H1 (cell line): Measurements from ENCODE around the gene SPATA13. TPM values are rescaled to one million over a fixed set of nuclear protein-coding genes. Genes with fewer than 3 reads are reported as not detected.

Experiments used
- CTCF ChIA-PET: fragments of 300-600 bp; sonication (Branson Sonifier 250); formaldehyde crosslinking; loops from one replicate; lab custom pipeline; 2021; ENCODE audit not compliant: partially characterized antibody; lab: Charles Lee
- POLR2A ChIA-PET: fragments of 300-600 bp; sonication (Branson Sonifier 250); formaldehyde crosslinking; loops from one replicate; lab custom pipeline; 2021; ENCODE audit warnings: inconsistent platforms; ENCODE audit not compliant: partially characterized antibody; lab: Charles Lee
- DNase-seq, 2 experiments: peaks; one replicate each; pipeline versions ENCODE4 v3.0.0 to v3.0.0-alpha.2; 2010 to 2022; ENCODE audit warnings: low spot score in 2 of 2, low read depth in 1 of 2, mixed read lengths in 1 of 2
- FAIRE-seq: peaks from 2 replicates; lab custom pipeline; 2011; peaks lifted over from hg19 to GRCh38; lab: Jason Lieb, UNC
- H2AFZ ChIP-seq: 2 replicates; pipeline ENCODE4 v1.8.1; 2012; ENCODE audit warnings: low read length, inconsistent platforms
- H2AK5ac ChIP-seq: 2 replicates; pipeline ENCODE4 v1.6.1; 2013; ENCODE audit warnings: low read depth, low read length
- H2BK120ac ChIP-seq: replicated peaks from 2 replicates; pipeline ENCODE3; 2013; ENCODE audit warnings: low read depth, low read length, inconsistent platforms
- H2BK12ac ChIP-seq: 2 replicates; pipeline ENCODE4 v1.6.1; 2013; ENCODE audit warnings: low read depth, low read length
- H2BK15ac ChIP-seq: 2 replicates; pipeline ENCODE4 v1.6.1; 2013; ENCODE audit warnings: low read length
- H2BK20ac ChIP-seq: 2 replicates; pipeline ENCODE4 v1.6.1; 2013; ENCODE audit warnings: low read length
- H2BK5ac ChIP-seq: 2 replicates; pipeline ENCODE4 v1.6.1; 2013; ENCODE audit warnings: low read depth, low read length
- H3K14ac ChIP-seq: 2 replicates; pipeline ENCODE4 v1.6.1; 2013; ENCODE audit warnings: inconsistent platforms; ENCODE audit not compliant: insufficient read length
- H3K18ac ChIP-seq: 2 replicates; pipeline ENCODE4 v1.6.1; 2013; ENCODE audit warnings: low read length; ENCODE audit errors: extremely low read depth
- H3K23ac ChIP-seq: 2 replicates; pipeline ENCODE4 v1.6.1; 2013; ENCODE audit warnings: inconsistent platforms; ENCODE audit not compliant: insufficient read length
- H3K23me2 ChIP-seq: 2 replicates; pipeline ENCODE4 v1.6.1; 2013; ENCODE audit warnings: low read depth, low read length
- H3K27ac ChIP-seq: 2 replicates; pipeline ENCODE4 v1.6.1; 2011; ENCODE audit warnings: low read depth, low read length, inconsistent platforms
- H3K27me3 ChIP-seq, 4 experiments: replicated peaks in 1 of 4; 1 replicate in 1 of 4; 2 replicates in 3 of 4; pipeline versions ENCODE4 v1.6.1 to v1.8.1; 2011 to 2013; ENCODE audit warnings: low read length in 3 of 4, mild to moderate bottlenecking in 3 of 4, inconsistent platforms in 2 of 4, mixed read lengths in 2 of 4, moderate library complexity in 1 of 4; ENCODE audit not compliant: control insufficient read depth in 3 of 4, insufficient read depth in 3 of 4; ENCODE audit errors: extremely low read depth in 1 of 4
- H3K36me3 ChIP-seq, 4 experiments: 2 replicates each; pipeline versions ENCODE4 v1.6.1 to v1.8.1; 2011 to 2013; ENCODE audit warnings: mild to moderate bottlenecking in 4 of 4, low read length in 3 of 4, moderate library complexity in 2 of 4, control low read depth in 1 of 4, inconsistent platforms in 1 of 4; ENCODE audit not compliant: insufficient read depth in 4 of 4, control insufficient read depth in 2 of 4
- H3K4ac ChIP-seq: replicated peaks from 2 replicates; pipeline ENCODE3; 2013; ENCODE audit warnings: low read length, low read depth, mixed read lengths, inconsistent platforms; ENCODE audit not compliant: insufficient read length
- H3K4me1 ChIP-seq, 4 experiments: replicated peaks in 1 of 4; 1 replicate in 1 of 4; 2 replicates in 3 of 4; pipeline versions ENCODE4 v1.6.1 to v1.8.1; 2011 to 2013; ENCODE audit warnings: low read length in 3 of 4, inconsistent platforms in 2 of 4, mixed read lengths in 1 of 4; ENCODE audit not compliant: insufficient read depth in 4 of 4, control insufficient read depth in 3 of 4
- H3K4me2 ChIP-seq, 2 experiments: 2 replicates each; pipeline versions ENCODE4 v1.6.1 to v1.8.1; 2011 to 2013; ENCODE audit warnings: low read depth in 2 of 2, low read length in 2 of 2, control low read depth in 1 of 2, inconsistent platforms in 1 of 2, mild to moderate bottlenecking in 1 of 2; ENCODE audit not compliant: insufficient read depth in 1 of 2
- H3K4me3 ChIP-seq, 4 experiments: fragments of 200-600, 300-600 bp in 1 of 4; sonication (generic), shearing (Covaris generic), sonication (Bioruptor Twin) in 1 of 4; 2 replicates each; pipeline versions ENCODE4 v1.5.1 to v1.8.1; 2011 to 2016; ENCODE audit warnings: low read length in 4 of 4, low read depth in 3 of 4, control low read depth in 2 of 4, inconsistent platforms in 2 of 4, mild to moderate bottlenecking in 2 of 4, mixed read lengths in 1 of 4, moderate library complexity in 1 of 4; ENCODE audit not compliant: insufficient read depth in 2 of 4; ENCODE audit errors: extremely low read depth in 1 of 4
- H3K56ac ChIP-seq: replicated peaks from 2 replicates; pipeline ENCODE3; 2013; ENCODE audit warnings: low read depth, mild to moderate bottlenecking, mixed read lengths, low read length, inconsistent platforms; ENCODE audit not compliant: insufficient read length
- H3K79me1 ChIP-seq: 2 replicates; pipeline ENCODE4 v1.6.1; 2013; ENCODE audit warnings: low read depth, low read length, control low read depth
- H3K79me2 ChIP-seq, 2 experiments: 2 replicates each; pipeline versions ENCODE4 v1.6.1 to v1.8.1; 2012 to 2013; ENCODE audit warnings: low read length in 2 of 2, mild to moderate bottlenecking in 2 of 2, inconsistent platforms in 1 of 2; ENCODE audit not compliant: insufficient read depth in 2 of 2, control insufficient read depth in 1 of 2
- H3K9ac ChIP-seq, 4 experiments: replicated peaks in 1 of 4; 1 replicate in 1 of 4; 2 replicates in 3 of 4; pipeline versions ENCODE4 v1.6.1 to v1.8.1; 2011 to 2013; ENCODE audit warnings: low read depth in 3 of 4, low read length in 3 of 4, control low read depth in 2 of 4, mild to moderate bottlenecking in 2 of 4, moderate library complexity in 2 of 4, inconsistent platforms in 1 of 4; ENCODE audit errors: extremely low read depth in 1 of 4
- H3K9me3 ChIP-seq, 2 experiments: 2 replicates each; pipeline versions ENCODE4 v1.6.1 to v1.8.1; 2012 to 2013; ENCODE audit warnings: mild to moderate bottlenecking in 2 of 2, moderate library complexity in 2 of 2, control low read depth in 1 of 2, inconsistent platforms in 1 of 2, low read depth in 1 of 2, low read length in 1 of 2, mixed read lengths in 1 of 2; ENCODE audit not compliant: insufficient read depth in 2 of 2
- H4K20me1 ChIP-seq, 2 experiments: replicated peaks in 1 of 2; 2 replicates each; pipeline versions ENCODE3 to v1.8.1; 2011 to 2013; ENCODE audit warnings: inconsistent platforms in 2 of 2, low read length in 2 of 2, mild to moderate bottlenecking in 1 of 2; ENCODE audit not compliant: insufficient read depth in 2 of 2, control insufficient read depth in 1 of 2
- H4K5ac ChIP-seq: 2 replicates; pipeline ENCODE4 v1.6.1; 2013; ENCODE audit warnings: low read length, low read depth, mixed read lengths, inconsistent platforms; ENCODE audit not compliant: insufficient read length
- H4K8ac ChIP-seq: 2 replicates; pipeline ENCODE4 v1.8.0; 2013; ENCODE audit warnings: mild to moderate bottlenecking, moderate library complexity, low read length, inconsistent platforms; ENCODE audit not compliant: insufficient read depth; ENCODE audit errors: extremely low read depth
- H4K91ac ChIP-seq: replicated peaks from 2 replicates; pipeline ENCODE3; 2013; ENCODE audit warnings: low read length, mixed read lengths, inconsistent platforms; ENCODE audit not compliant: insufficient read length
- ASH2L ChIP-seq: fragments of 200-600, 300-600 bp; sonication (generic); IDR thresholded peaks from one replicate; pipeline ENCODE4 v1.7.1; 2017; ENCODE audit warnings: low read length
- CHD2 ChIP-seq: IDR thresholded peaks from 2 replicates; pipeline ENCODE4 v1.6.1; 2012; ENCODE audit warnings: low read length, improper control_type of control experiment
- GTF2F1 ChIP-seq: IDR thresholded peaks from 2 replicates; pipeline ENCODE4 v1.6.1; 2012; ENCODE audit warnings: low read depth, low read length, improper control_type of control experiment, borderline replicate concordance
- HDAC6 ChIP-seq: IDR thresholded peaks from one replicate; pipeline ENCODE4 v1.7.1; 2012; ENCODE audit warnings: low read depth, mild to moderate bottlenecking, inconsistent platforms, low read length, moderate library complexity
- NANOG ChIP-seq: IDR thresholded peaks from 2 replicates; pipeline ENCODE4 v1.6.1; 2011; ENCODE audit warnings: low read length, low read depth, mild to moderate bottlenecking, inconsistent platforms; ENCODE audit not compliant: insufficient read depth, poor library complexity, severe bottlenecking
- RNF2 ChIP-seq: fragments of 200-900, 300-1000 bp; sonication (generic); IDR thresholded peaks from 2 replicates; pipeline ENCODE4 v1.7.1; 2016; ENCODE audit warnings: borderline replicate concordance, low read depth, mild to moderate bottlenecking, antibody characterized with exemption, low read length; ENCODE audit not compliant: poor library complexity, severe bottlenecking; ENCODE audit errors: missing control alignments
- SP1 ChIP-seq: IDR thresholded peaks from 2 replicates; pipeline ENCODE4 v1.6.1; 2011; ENCODE audit warnings: low read depth, low read length
- TAF1 ChIP-seq: IDR thresholded peaks from 2 replicates; pipeline ENCODE4 v1.6.1; 2011; ENCODE audit warnings: mild to moderate bottlenecking, low read depth, low read length
- TCF12 ChIP-seq: IDR thresholded peaks from 2 replicates; pipeline ENCODE4 v1.6.1; 2011; ENCODE audit warnings: low read depth, mild to moderate bottlenecking, low read length
- WGBS, 2 experiments: shearing (Covaris generic) in 1 of 2; methylation state at CpG; one replicate each; pipeline versions ENCODE4 v1.1.6 to v1.1.7; 2013 to 2015; ENCODE audit warnings: low lambda C conversion rate in 2 of 2, mixed read lengths in 2 of 2, inconsistent platforms in 1 of 2, low coverage in 1 of 2, missing lambda C conversion rate in 1 of 2; ENCODE audit not compliant: insufficient replicate concordance in 2 of 2, insufficient coverage in 1 of 2, insufficient read length in 1 of 2; ENCODE audit errors: extremely low coverage in 1 of 2, missing lambda C conversion rate in 1 of 2; 5-methylcytosine and 5-hydroxymethylcytosine counted together
- polyA plus RNA-seq, 7 experiments: library from polyadenylated mRNA; depleted of rRNA in 3 of 7; stranded (reverse) in 5 of 7; unstranded in 2 of 7; fragments of >200 nt in 5 of 7; fragments of 200-250 nt in 2 of 7; gene quantifications; 1 replicate in 5 of 7; 2 replicates in 1 of 7; 4 replicates in 1 of 7; pipeline versions ENCODE4 v1.2.1 to v1.2.3, GENCODE V29; 2011 to 2013; ENCODE audit warnings: missing spikeins in 2 of 7, mixed read lengths in 2 of 7
- total RNA-seq: library from RNA; stranded (reverse); fragmentation: NEBNext Ultra II Directional; extraction: Animal tissue kit (Norgen Biotek cat#: 25700); gene quantifications from 2 replicates; pipeline ENCODE4 v1.2.1, GENCODE V29; 2021

Gene SPATA13
- total and polyA plus RNA-seq, 2 of the 8 experiments (the other 6 are each of a cell fraction or from before 2014, with no cell fraction given): 12.6 to 30.9 TPM

- TF ChIP-seq RNF2: no peak
- TF ChIP-seq NANOG: no peak
- TF ChIP-seq GTF2F1: no peak
- TF ChIP-seq TCF12: no peak
- TF ChIP-seq HDAC6: no peak
- no peak for TF ChIP-seq CHD2
- no peak for TF ChIP-seq TAF1
- no peak for TF ChIP-seq SP1
- TF ChIP-seq ASH2L: no peak
- Histone ChIP-seq H3K18ac (no peak overlapping the region), H4K20me1 (peaks cover 0 to 4% of the 10 kb centered on the region in 2 experiments), H3K4ac (no peak overlapping the region), H3K23me2 (no peaks in the 10 kb centered on the region), H3K79me2 (no peaks in the 10 kb centered on the region), H3K4me3 (no peak overlapping the region), H3K56ac (no peak overlapping the region), H3K9ac (no peak overlapping the region), H3K23ac (no peak overlapping the region), H3K9me3 (no peaks in the 10 kb centered on the region), H2AK5ac (no peak overlapping the region), H3K27ac (no peak overlapping the region), H3K4me2 (no peak overlapping the region), H2BK20ac (no peak overlapping the region), H4K5ac (no peak overlapping the region), H2AFZ (no peak overlapping the region), H2BK5ac (no peak overlapping the region), H2BK12ac (no peak overlapping the region), H3K79me1 (no peaks in the 10 kb centered on the region; the same call in 1 of the 2 replicates), H4K8ac (no peak overlapping the region), H2BK15ac (no peak overlapping the region), H3K36me3 (no peaks in the 10 kb centered on the region), H3K14ac (no peak overlapping the region), H3K4me1 (no peaks in the 10 kb centered on the region), H2BK120ac (no peak overlapping the region), H4K91ac (no peak overlapping the region), H3K27me3 (no peaks in the 10 kb centered on the region)
- FAIRE-seq (no peak), DNase-seq (no peak)
- ChIA-PET POLR2A (no interaction called here), CTCF (interaction anchor here (0.7 kb wide), 1 partner anchor 33 kb away, joined by 4 read pairs; no protein-coding TSS in a partner anchor)
- 96% methylated on average over 8 of the region's 8 CpGs; no CpG with 5 or more reads in 1 of the 2 experiments for WGBS, 2 experiments
These were observed 119.0 kb downstream of the SPATA13 start for GRCh38 chr13:24279327-24280110.
